PC-9 (cell line): ENCODE data around the gene RFK. TPM values are rescaled to one million over a fixed set of nuclear protein-coding genes. Genes with fewer than 3 reads are reported as not detected.

Experiments
- BruUV-seq: library from RNA; stranded (reverse); fragments of 400-500 nt; replicated peaks from 2 replicates; lab custom pipeline; 2021; lab: Mats Ljungman, UMichigan
- CTCF ChIA-PET: fragments of 300-600 bp; sonication (Branson Sonifier 250); formaldehyde crosslinking; loops from one replicate; lab custom pipeline; 2022; ENCODE audit warnings: antibody characterized with exemption; lab: Charles Lee
- POLR2A ChIA-PET: fragments of 300-600 bp; sonication (Branson Sonifier 250); formaldehyde crosslinking; loops from one replicate; lab custom pipeline; 2022; ENCODE audit warnings: antibody characterized with exemption; ENCODE audit not compliant: unreplicated experiment; lab: Charles Lee
- DNase-seq, 2 experiments: peaks; one replicate each; pipeline versions ENCODE4 v3.0.0 to v3.0.0-alpha.2; 2015 to 2022; ENCODE audit warnings: mixed read lengths in 1 of 2
- H2AFZ ChIP-seq: fragments of 200-600 bp; sonication (generic); 2 replicates; pipeline ENCODE4 v1.8.1; 2017; ENCODE audit warnings: antibody characterized with exemption
- H3F3A ChIP-seq: fragments of 200-600 bp; sonication (generic); 2 replicates; pipeline ENCODE4 v1.8.1; 2017; ENCODE audit warnings: antibody characterized with exemption, mild to moderate bottlenecking, low read depth; ENCODE audit not compliant: insufficient read depth
- H3K27ac ChIP-seq: fragments of 200-600 bp; sonication (generic); 2 replicates; pipeline ENCODE4 v1.6.1; 2016; ENCODE audit warnings: mixed run types
- H3K27me3 ChIP-seq: fragments of 200-600 bp; sonication (generic); 2 replicates; pipeline ENCODE4 v1.6.1; 2016; ENCODE audit warnings: low read depth, mixed run types; ENCODE audit not compliant: insufficient read depth
- H3K36me3 ChIP-seq: fragments of 200-600 bp; sonication (generic); 2 replicates; pipeline ENCODE4 v1.6.1; 2016; ENCODE audit warnings: low read depth, mixed run types
- H3K4me1 ChIP-seq: fragments of 200-600 bp; sonication (generic); replicated peaks from 2 replicates; pipeline ENCODE4 v1.6.1; 2016; ENCODE audit warnings: mixed run types; ENCODE audit not compliant: insufficient read depth
- H3K4me2 ChIP-seq: fragments of 200-600 bp; sonication (generic); 2 replicates; pipeline ENCODE4 v1.6.1; 2017; ENCODE audit warnings: mixed run types
- H3K4me3 ChIP-seq: fragments of 200-600 bp; sonication (generic); 2 replicates; pipeline ENCODE4 v1.6.1; 2016; ENCODE audit warnings: mixed run types
- H3K79me2 ChIP-seq: fragments of 200-600 bp; sonication (generic); 2 replicates; pipeline ENCODE4 v1.6.1; 2017; ENCODE audit warnings: low read depth, mixed run types
- H3K9me2 ChIP-seq: fragments of 200-600 bp; sonication (generic); 2 replicates; pipeline ENCODE4 v1.8.1; 2017; ENCODE audit warnings: mild to moderate bottlenecking; ENCODE audit not compliant: insufficient read depth
- H3K9me3 ChIP-seq: fragments of 200-600 bp; sonication (generic); 2 replicates; pipeline ENCODE4 v1.8.1; 2016; ENCODE audit warnings: low read depth; ENCODE audit not compliant: insufficient read depth
- H4K20me1 ChIP-seq: fragments of 200-600 bp; sonication (generic); 2 replicates; pipeline ENCODE4 v1.8.1; 2017; ENCODE audit not compliant: insufficient read depth
- EZH2 ChIP-seq: fragments of 200-600 bp; sonication (generic); IDR thresholded peaks from 2 replicates; pipeline ENCODE4 v1.8.0; 2017; ENCODE audit warnings: antibody characterized with exemption, low read depth
- intact Hi-C: fragments of 100-400 bp; cut with micrococcal nuclease; formaldehyde crosslinking; loops from one replicate; pipeline ENCODE4 v1.10.0; 2022; ENCODE audit not compliant: unreplicated experiment
- total RNA-seq: library from RNA; stranded (reverse); gene quantifications from 2 replicates; pipeline ENCODE4 v1.2.3, GENCODE V29; 2021
- TF ChIP-seq, protein P1 (sequence below): fragments of 200-600 bp; sonication (generic); conservative IDR thresholded peaks from 2 replicates; pipeline ENCODE4 v1.6.1; 2017; ENCODE audit warnings: mixed run types, antibody characterized with exemption, mild to moderate bottlenecking, moderate library complexity

Gene RFK
- total RNA-seq, 1 experiment from 2014 or later, result 20.6 TPM

DNA sequence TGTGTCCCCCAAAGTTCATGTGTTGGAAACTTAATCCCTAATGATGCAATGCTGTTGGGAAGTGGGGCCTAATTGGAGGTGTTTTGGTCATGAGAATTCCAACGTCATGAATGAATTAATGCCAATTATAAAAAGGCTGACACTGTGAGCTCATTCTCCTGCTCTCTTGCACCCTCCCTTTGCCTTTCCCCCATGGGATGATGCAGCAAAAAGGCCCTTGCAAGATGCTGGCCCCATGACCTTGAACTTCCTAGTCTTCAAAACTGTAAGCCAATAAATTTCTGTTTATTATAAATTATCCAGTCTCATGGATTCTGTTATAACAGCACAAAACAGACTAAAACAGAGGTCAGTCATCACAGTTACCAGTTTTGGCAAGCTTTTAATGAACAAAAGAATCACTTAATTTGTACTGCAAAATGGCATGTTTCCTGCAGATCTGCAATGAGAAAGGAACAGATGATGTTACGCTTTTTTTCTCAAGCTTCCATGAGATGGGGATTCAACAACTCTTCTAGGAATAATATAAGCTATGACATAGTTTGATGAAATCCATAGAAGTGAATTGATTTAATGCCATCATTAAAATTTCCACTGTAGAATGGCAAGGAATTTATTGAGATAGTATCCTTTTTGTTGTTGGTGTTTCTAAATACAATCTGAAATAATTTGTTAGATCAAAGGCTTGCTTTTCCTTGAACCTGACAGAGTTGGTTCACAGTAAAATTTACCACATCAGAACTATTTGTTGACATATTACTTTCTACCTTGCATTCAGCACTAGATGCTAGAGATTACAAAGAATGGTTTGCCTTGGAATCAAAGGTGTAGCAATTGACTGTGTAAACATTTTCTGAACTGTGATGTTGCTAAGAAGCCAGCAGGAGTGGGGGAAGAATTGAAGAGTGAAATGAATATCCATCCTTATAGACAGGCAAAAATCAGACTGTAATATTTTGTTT lies 29.3 kb upstream of the RFK start:
- H3K9me3 ChIP-seq, result no peaks in the 10 kb centered on the region
- POLR2A ChIA-PET, result no interaction called here
- no peaks in the 10 kb centered on the region for H3K9me2 ChIP-seq
- no peak overlapping the region for H3K4me3 ChIP-seq
- no peak for TF ChIP-seq EZH2
- TF ChIP-seq, protein P1, sequence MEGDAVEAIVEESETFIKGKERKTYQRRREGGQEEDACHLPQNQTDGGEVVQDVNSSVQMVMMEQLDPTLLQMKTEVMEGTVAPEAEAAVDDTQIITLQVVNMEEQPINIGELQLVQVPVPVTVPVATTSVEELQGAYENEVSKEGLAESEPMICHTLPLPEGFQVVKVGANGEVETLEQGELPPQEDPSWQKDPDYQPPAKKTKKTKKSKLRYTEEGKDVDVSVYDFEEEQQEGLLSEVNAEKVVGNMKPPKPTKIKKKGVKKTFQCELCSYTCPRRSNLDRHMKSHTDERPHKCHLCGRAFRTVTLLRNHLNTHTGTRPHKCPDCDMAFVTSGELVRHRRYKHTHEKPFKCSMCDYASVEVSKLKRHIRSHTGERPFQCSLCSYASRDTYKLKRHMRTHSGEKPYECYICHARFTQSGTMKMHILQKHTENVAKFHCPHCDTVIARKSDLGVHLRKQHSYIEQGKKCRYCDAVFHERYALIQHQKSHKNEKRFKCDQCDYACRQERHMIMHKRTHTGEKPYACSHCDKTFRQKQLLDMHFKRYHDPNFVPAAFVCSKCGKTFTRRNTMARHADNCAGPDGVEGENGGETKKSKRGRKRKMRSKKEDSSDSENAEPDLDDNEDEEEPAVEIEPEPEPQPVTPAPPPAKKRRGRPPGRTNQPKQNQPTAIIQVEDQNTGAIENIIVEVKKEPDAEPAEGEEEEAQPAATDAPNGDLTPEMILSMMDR, result no peak
- no peaks in the 10 kb centered on the region for H3K4me1 ChIP-seq
- CTCF ChIA-PET, result interaction anchor here (0.5 kb wide), 1 partner anchor 280 kb away, joined by 3 read pairs; no protein-coding TSS in a partner anchor
- no peaks in the 10 kb centered on the region for H3K79me2 ChIP-seq
- no peaks in the 10 kb centered on the region for H4K20me1 ChIP-seq
- no peak overlapping the region for H3K27ac ChIP-seq
- H3F3A ChIP-seq, result no peaks in the 10 kb centered on the region
- H2AFZ ChIP-seq, result no peak overlapping the region
- no TSS peak for BruUV-seq
- H3K36me3 ChIP-seq, result no peaks in the 10 kb centered on the region
- H3K4me2 ChIP-seq, result no peak overlapping the region
- DNase-seq, result peak in 1 of 2 experiments; percentile 73
- no peaks in the 10 kb centered on the region for H3K27me3 ChIP-seq
- intact Hi-C loops, result no loop called here

DNA sequence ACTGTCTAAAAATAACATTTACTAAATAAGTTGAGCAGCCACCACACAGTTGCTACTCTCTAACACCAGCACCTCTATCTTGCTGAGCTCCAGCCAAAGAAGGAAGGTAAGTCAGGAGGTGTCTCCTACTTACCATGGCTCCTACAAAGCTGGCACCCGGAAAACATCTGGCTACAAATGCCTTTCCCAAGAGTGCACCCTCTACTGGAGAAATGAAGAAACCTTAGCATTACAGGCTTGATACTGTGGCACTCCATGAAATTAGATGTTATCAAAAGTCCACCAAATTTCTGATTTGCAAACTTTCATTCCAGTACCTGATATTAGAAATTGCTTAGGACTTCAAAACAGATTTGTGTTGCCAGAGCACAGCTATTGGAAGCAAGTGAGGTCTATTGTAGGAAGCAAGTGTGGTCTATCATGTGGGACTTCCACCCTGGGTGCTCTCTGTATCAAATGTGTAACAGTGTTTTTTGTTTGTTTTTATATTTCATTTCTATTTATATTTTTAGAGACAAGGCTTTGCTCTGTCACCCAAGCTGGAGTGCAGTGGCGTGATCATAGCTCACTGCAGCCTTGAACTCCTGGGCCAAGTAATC lies 25.7 kb upstream of the RFK start:
- H3K4me2 ChIP-seq, result no peak overlapping the region
- CTCF ChIA-PET, result interaction anchor here (0.7 kb wide), 1 partner anchor 18 kb away, joined by 3 read pairs; no protein-coding TSS in a partner anchor

DNA sequence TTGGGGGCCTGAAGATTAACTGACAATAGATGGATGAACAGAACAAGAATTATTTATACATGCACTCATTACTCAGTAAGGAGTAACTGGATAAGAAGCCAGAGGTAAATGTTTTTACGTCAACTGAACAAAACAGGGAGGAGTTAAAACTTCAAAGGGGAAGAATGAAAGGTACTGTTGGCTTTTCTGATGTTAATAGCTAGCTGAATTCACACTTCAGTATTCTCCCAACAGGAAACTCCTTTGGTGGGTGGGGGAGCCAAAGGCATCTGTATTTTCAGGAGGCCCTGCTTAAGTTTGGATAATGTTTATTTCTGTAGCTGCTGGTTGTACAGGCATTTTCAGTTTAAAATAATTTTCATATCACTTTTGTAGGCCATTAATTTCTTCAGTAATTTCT lies 23.2 kb upstream of the RFK start:
- intact Hi-C loops, result no loop called here
- Histone ChIP-seq H3K4me2 (no peak overlapping the region), H3K79me2 (no peaks in the 10 kb centered on the region), H3K4me3 (no peak overlapping the region), H3F3A (no peaks in the 10 kb centered on the region), H3K36me3 (no peaks in the 10 kb centered on the region), H3K4me1 (no peaks in the 10 kb centered on the region), H3K27ac (no peak overlapping the region), H2AFZ (no peak overlapping the region), H4K20me1 (no peaks in the 10 kb centered on the region), H3K9me3 (no peaks in the 10 kb centered on the region), H3K9me2 (no peaks in the 10 kb centered on the region), H3K27me3 (no peaks in the 10 kb centered on the region)
- TF ChIP-seq, protein P1, result no peak
- no peak for TF ChIP-seq EZH2
- no TSS peak for BruUV-seq
- ChIA-PET CTCF (interaction anchor here (0.5 kb wide), 1 partner anchor 1618 kb away, joined by 3 read pairs; no protein-coding TSS in a partner anchor), POLR2A (interaction anchor here (0.6 kb wide), 1 partner anchor 160 kb away, joined by 5 read pairs; no protein-coding TSS in a partner anchor)
- no peak for DNase-seq

More for the DNA sequence above, 25.7 kb upstream of the RFK start:
- Histone ChIP-seq H3K27ac (no peak overlapping the region), H3K4me3 (no peak overlapping the region), H3K79me2 (no peaks in the 10 kb centered on the region), H2AFZ (no peak overlapping the region), H3F3A (no peaks in the 10 kb centered on the region), H3K36me3 (no peaks in the 10 kb centered on the region), H4K20me1 (no peaks in the 10 kb centered on the region), H3K9me3 (no peaks in the 10 kb centered on the region), H3K9me2 (no peaks in the 10 kb centered on the region), H3K27me3 (no peaks in the 10 kb centered on the region), H3K4me1 (no peaks in the 10 kb centered on the region)
- intact Hi-C loops, result no loop called here
- TF ChIP-seq, protein P1, result peak; percentile 69
- TF ChIP-seq EZH2, result no peak
- no peak for DNase-seq
- BruUV-seq, result no TSS peak
- POLR2A ChIA-PET, result no interaction called here
